ENCODE data around the gene LPP. TPM values are rescaled to one million over a fixed set of nuclear protein-coding genes. Genes with fewer than 3 reads are reported as not detected.

LPP gene
- polyA plus RNA-seq, 1 experiment = 76.3 TPM

GRCh38 chr3:188253123-188253793 is 99.3 kb downstream of the LPP start:
- H3K27me3 ChIP-seq (ENCODE audit: control insufficient read depth, insufficient read depth, low read length) = no peaks in the 10 kb centered on the region
- no peak overlapping the region for H3K27ac ChIP-seq (ENCODE audit: low read depth, low read length)
- no peak for TF ChIP-seq CTCF (IDR thresholded peaks at IDR 0.05; ENCODE audit: low read depth, low read length)
- no peaks in the 10 kb centered on the region for H3K9me3 ChIP-seq (ENCODE audit: control insufficient read depth, insufficient read depth, low read length)
- H3K4me3 ChIP-seq (ENCODE audit: low read depth, low read length) = no peak overlapping the region
- ChIA-PET POLR2A (no interaction called here), CTCF (no interaction called here)
- no peak for DNase-seq (ENCODE audit: low read depth, low spot score)

- no peak overlapping the region for H3K4me3 ChIP-seq (ENCODE audit: low read depth, low read length)
- DNase-seq (ENCODE audit: low read depth, low spot score) = no peak
- no peaks in the 10 kb centered on the region for H3K27me3 ChIP-seq (ENCODE audit: control insufficient read depth, insufficient read depth, low read length)
- TF ChIP-seq CTCF (IDR thresholded peaks at IDR 0.05; ENCODE audit: low read depth, low read length) = no peak
- H3K27ac ChIP-seq (ENCODE audit: low read depth, low read length) = no peak overlapping the region
- no peaks in the 10 kb centered on the region for H3K9me3 ChIP-seq (ENCODE audit: control insufficient read depth, insufficient read depth, low read length)
- ChIA-PET POLR2A (no interaction called here), CTCF (interaction anchor here (0.6 kb wide), 1 partner anchor 506 kb away, joined by 3 read pairs; no protein-coding TSS in a partner anchor)
Observed at GRCh38 chr3:188253800-188254452, 100.0 kb downstream of the LPP start.

GRCh38 chr3:188254520-188255070 is 100.6 kb downstream of the LPP start:
- ChIA-PET CTCF (interaction anchor here (0.6 kb wide), 1 partner anchor 507 kb away, joined by 3 read pairs; no protein-coding TSS in a partner anchor), POLR2A (no interaction called here)
- no peak overlapping the region for H3K27ac ChIP-seq (ENCODE audit: low read depth, low read length)
- H3K27me3 ChIP-seq (ENCODE audit: control insufficient read depth, insufficient read depth, low read length) = no peaks in the 10 kb centered on the region
- TF ChIP-seq CTCF (IDR thresholded peaks at IDR 0.05; ENCODE audit: low read depth, low read length) = no peak
- H3K9me3 ChIP-seq (ENCODE audit: control insufficient read depth, insufficient read depth, low read length) = no peaks in the 10 kb centered on the region
- H3K4me3 ChIP-seq (ENCODE audit: low read depth, low read length) = no peak overlapping the region
- no peak for DNase-seq (ENCODE audit: low read depth, low spot score)

- Histone ChIP-seq H3K27me3 (ENCODE audit: control insufficient read depth, insufficient read depth, low read length) (no peaks in the 10 kb centered on the region), H3K27ac (ENCODE audit: low read depth, low read length) (no peak overlapping the region), H3K9me3 (ENCODE audit: control insufficient read depth, insufficient read depth, low read length) (no peaks in the 10 kb centered on the region), H3K4me3 (ENCODE audit: low read depth, low read length) (no peak overlapping the region)
- POLR2A ChIA-PET = no interaction called here
- no peak for DNase-seq (ENCODE audit: low read depth, low spot score)
- no peak for TF ChIP-seq CTCF (IDR thresholded peaks at IDR 0.05; ENCODE audit: low read depth, low read length)
- CTCF ChIA-PET = no interaction called here
Observed at GRCh38 chr3:188255190-188255589, 101.2 kb downstream of the LPP start.

GRCh38 chr3:188256758-188257157 is 102.8 kb downstream of the LPP start:
- Histone ChIP-seq H3K9me3 (ENCODE audit: control insufficient read depth, insufficient read depth, low read length) (no peaks in the 10 kb centered on the region), H3K27me3 (ENCODE audit: control insufficient read depth, insufficient read depth, low read length) (no peaks in the 10 kb centered on the region), H3K27ac (ENCODE audit: low read depth, low read length) (no peak overlapping the region), H3K4me3 (ENCODE audit: low read depth, low read length) (no peak overlapping the region)
- TF ChIP-seq CTCF (IDR thresholded peaks at IDR 0.05; ENCODE audit: low read depth, low read length) = no peak
- CTCF ChIA-PET = interaction anchor here (1.8 to 3.4 kb wide), 2 partner anchors 509 to 516 kb away, joined by 5 to 12 read pairs; no protein-coding TSS in a partner anchor
- POLR2A ChIA-PET = no interaction called here
- no peak for DNase-seq (ENCODE audit: low read depth, low spot score)
